ENCODE data around the gene RAB3C. TPM values are rescaled to one million over a fixed set of nuclear protein-coding genes. Genes with fewer than 3 reads are reported as not detected.

The RAB3C gene
- total RNA-seq, 1 donor from 2014 or later: 0.52 TPM

DNA sequence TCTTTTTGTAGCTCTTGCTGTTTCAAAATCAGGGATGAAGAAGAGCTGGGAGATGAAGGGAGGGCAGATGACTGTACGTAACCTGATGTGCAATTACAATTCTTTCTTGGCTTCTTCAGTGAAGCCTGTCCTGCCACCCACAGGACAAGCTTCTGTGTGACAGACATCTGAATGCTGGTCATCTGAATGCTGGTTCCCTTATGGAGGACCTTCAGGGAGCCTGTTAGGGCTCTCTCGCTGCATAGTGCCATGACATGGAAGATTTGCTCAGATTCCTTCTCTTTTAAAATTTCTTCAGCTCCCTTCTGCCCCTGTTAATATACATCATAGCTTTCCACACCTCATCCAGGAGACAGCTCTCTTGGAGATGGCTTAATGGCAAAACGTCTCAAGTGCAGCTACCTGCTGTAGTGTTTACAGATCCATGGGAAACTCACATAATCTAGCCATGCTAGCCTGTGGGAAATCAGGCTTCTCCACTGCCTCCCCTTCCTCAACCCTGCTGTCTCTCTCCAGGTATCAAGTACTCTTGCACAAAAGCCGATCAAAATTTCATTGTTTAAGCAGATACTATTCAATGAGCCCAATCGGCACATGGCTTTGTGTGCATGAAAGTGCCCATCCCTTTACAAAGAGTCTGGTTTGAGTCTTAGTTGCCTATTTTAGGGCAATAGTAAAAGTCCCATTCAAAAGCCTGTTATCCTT is 134.6 kb downstream of the RAB3C start:
- no peaks in the 10 kb centered on the region for H3K36me3 ChIP-seq (ENCODE audit: control insufficient read depth in 3 of 3, insufficient read depth in 3 of 3, low read length in 3 of 3)
- no peak overlapping the region for H3K4me3 ChIP-seq (ENCODE audit: low read length in 3 of 3)
- H3K27ac ChIP-seq (ENCODE audit: low read depth, low read length): no peak overlapping the region
- H3K27me3 ChIP-seq (ENCODE audit: control insufficient read depth in 3 of 3, insufficient read depth in 3 of 3, low read length in 3 of 3): no peaks in the 10 kb centered on the region
- peaks cover 0 to 2% (median 2%) of the 10 kb centered on the region in 3 donors for H3K9me3 ChIP-seq (ENCODE audit: control insufficient read depth in 3 of 3, low read length in 3 of 3)
- H3K9ac ChIP-seq (ENCODE audit: low read depth in 1 of 3, low read length in 3 of 3): no peak overlapping the region
- no peaks in the 10 kb centered on the region for H3K4me1 ChIP-seq (ENCODE audit: control insufficient read depth in 3 of 3, insufficient read depth in 3 of 3, low read length in 3 of 3)

DNA sequence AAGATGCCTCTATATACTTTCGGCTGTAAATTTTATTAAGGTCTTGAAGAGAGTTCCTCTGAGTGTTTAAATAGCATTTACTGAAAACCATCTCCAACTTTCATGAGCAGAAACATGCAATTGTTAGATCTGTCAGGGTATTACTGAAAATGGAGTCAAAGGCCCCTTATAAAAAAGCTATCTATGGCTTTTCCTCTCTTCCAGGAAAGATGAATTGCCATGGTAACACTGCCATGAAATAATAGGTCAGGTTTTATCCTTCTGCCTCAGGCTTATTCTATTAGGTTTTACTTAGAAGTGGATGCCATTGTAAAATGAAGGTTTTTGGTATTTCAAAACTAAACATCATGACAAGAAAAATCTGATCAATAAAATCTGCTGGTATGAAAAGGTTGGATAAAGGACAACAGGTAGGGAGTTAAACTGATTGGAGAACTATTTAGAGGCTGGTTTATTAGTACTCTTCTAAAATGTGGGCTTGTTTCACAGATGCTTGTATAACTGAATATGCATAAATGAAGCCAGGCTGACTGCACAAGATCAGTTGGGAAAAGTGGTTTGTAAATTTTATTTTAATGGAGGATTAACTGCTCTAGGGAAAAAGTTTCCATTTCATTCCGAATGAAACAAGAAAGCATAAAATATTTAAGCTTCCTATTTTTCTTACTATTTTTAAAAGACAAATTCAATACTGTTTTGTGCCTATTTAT is 135.5 kb downstream of the RAB3C start:
- H3K36me3 ChIP-seq (ENCODE audit: control insufficient read depth in 3 of 3, insufficient read depth in 3 of 3, low read length in 3 of 3): no peaks in the 10 kb centered on the region
- H3K9me3 ChIP-seq (ENCODE audit: control insufficient read depth in 3 of 3, low read length in 3 of 3): peaks cover 0 to 2% (median 2%) of the 10 kb centered on the region in 3 donors
- H3K27ac ChIP-seq (ENCODE audit: low read depth, low read length): no peak overlapping the region
- H3K27me3 ChIP-seq (ENCODE audit: control insufficient read depth in 3 of 3, insufficient read depth in 3 of 3, low read length in 3 of 3): no peaks in the 10 kb centered on the region
- H3K9ac ChIP-seq (ENCODE audit: low read depth in 1 of 3, low read length in 3 of 3): no peak overlapping the region
- no peaks in the 10 kb centered on the region for H3K4me1 ChIP-seq (ENCODE audit: control insufficient read depth in 3 of 3, insufficient read depth in 3 of 3, low read length in 3 of 3)
- H3K4me3 ChIP-seq (ENCODE audit: low read length in 3 of 3): no peak overlapping the region

DNA sequence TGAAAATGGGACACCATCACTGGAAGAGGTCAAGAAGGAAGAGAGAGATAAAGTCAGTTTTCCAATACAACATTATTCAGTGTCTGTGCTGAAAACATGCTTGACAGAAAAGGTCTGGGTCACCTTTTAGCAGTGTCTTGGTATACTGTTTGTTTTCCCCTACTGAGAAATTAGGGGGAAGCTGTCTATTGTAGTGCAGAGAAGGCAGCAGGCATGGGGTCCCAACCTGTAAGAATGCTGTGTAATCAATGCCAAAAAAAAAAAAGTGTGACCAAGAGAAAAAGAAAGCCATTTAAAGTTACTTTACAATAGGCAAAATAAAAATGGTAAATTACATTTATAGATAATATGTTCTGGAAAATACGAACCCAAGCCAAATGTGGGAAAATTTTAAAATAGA is 139.3 kb downstream of the RAB3C start:
- no peaks in the 10 kb centered on the region for H3K4me1 ChIP-seq (ENCODE audit: control insufficient read depth in 3 of 3, insufficient read depth in 3 of 3, low read length in 3 of 3)
- H3K27ac ChIP-seq (ENCODE audit: low read depth, low read length): no peak overlapping the region
- no peaks in the 10 kb centered on the region for H3K27me3 ChIP-seq (ENCODE audit: control insufficient read depth in 3 of 3, insufficient read depth in 3 of 3, low read length in 3 of 3)
- no peak overlapping the region for H3K4me3 ChIP-seq (ENCODE audit: low read length in 3 of 3)
- H3K36me3 ChIP-seq (ENCODE audit: control insufficient read depth in 3 of 3, insufficient read depth in 3 of 3, low read length in 3 of 3): no peaks in the 10 kb centered on the region
- H3K9ac ChIP-seq (ENCODE audit: low read depth in 1 of 3, low read length in 3 of 3): no peak overlapping the region
- H3K9me3 ChIP-seq (ENCODE audit: control insufficient read depth in 3 of 3, low read length in 3 of 3): no peaks in the 10 kb centered on the region

DNA sequence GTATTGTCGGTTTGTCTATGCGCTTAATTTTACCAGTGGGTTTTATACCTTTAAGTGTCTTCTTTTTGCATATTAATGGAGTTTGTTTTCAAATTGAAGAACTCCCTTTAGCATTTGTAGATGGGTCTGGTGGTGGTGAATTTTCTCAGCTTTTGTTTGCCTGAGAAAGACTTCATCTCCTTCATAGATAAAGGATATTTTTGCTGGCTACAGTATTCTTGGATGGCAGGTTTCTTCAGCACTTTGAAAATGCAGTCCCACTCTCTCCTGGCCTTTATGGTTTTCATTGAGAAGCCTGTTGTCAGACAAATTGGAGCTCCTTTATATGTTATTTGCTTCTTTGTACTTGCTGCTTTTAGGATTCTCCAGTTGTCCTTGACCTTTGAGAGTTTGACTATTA is 142.1 kb downstream of the RAB3C start:
- Histone ChIP-seq H3K36me3 (ENCODE audit: control insufficient read depth in 3 of 3, insufficient read depth in 3 of 3, low read length in 3 of 3) (no peaks in the 10 kb centered on the region), H3K9ac (ENCODE audit: low read depth in 1 of 3, low read length in 3 of 3) (no peak overlapping the region), H3K27me3 (ENCODE audit: control insufficient read depth in 3 of 3, insufficient read depth in 3 of 3, low read length in 3 of 3) (no peaks in the 10 kb centered on the region), H3K9me3 (ENCODE audit: control insufficient read depth in 3 of 3, low read length in 3 of 3) (no peaks in the 10 kb centered on the region), H3K4me3 (ENCODE audit: low read length in 3 of 3) (no peak overlapping the region), H3K4me1 (ENCODE audit: control insufficient read depth in 3 of 3, insufficient read depth in 3 of 3, low read length in 3 of 3) (no peaks in the 10 kb centered on the region), H3K27ac (ENCODE audit: low read depth, low read length) (no peak overlapping the region)

DNA sequence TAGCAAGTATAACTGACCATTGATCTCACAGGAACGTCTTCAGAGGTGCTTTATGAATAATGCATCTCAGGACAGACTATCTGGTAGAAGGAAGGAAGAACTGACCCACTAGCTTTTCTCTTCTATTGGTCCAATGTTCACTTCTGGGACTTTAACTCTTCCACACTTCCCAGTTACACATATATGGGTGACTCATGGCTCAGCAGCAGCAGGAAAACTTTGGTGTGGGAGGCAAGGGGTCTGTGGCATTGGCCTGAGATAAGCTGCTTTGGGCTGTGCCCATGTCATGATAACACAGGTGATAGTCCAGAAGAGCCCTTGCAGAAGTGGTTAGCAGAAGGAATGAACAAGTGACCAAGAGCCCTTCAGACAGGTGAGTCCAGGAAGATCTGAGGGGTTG is 148.8 kb downstream of the RAB3C start:
- H3K9me3 ChIP-seq (ENCODE audit: control insufficient read depth in 3 of 3, low read length in 3 of 3): no peaks in the 10 kb centered on the region
- H3K4me1 ChIP-seq (ENCODE audit: control insufficient read depth in 3 of 3, insufficient read depth in 3 of 3, low read length in 3 of 3): no peaks in the 10 kb centered on the region
- H3K27ac ChIP-seq (ENCODE audit: low read depth, low read length): no peak overlapping the region
- no peak overlapping the region for H3K4me3 ChIP-seq (ENCODE audit: low read length in 3 of 3)
- no peaks in the 10 kb centered on the region for H3K36me3 ChIP-seq (ENCODE audit: control insufficient read depth in 3 of 3, insufficient read depth in 3 of 3, low read length in 3 of 3)
- H3K27me3 ChIP-seq (ENCODE audit: control insufficient read depth in 3 of 3, insufficient read depth in 3 of 3, low read length in 3 of 3): no peaks in the 10 kb centered on the region
- no peak overlapping the region for H3K9ac ChIP-seq (ENCODE audit: low read depth in 1 of 3, low read length in 3 of 3)

DNA sequence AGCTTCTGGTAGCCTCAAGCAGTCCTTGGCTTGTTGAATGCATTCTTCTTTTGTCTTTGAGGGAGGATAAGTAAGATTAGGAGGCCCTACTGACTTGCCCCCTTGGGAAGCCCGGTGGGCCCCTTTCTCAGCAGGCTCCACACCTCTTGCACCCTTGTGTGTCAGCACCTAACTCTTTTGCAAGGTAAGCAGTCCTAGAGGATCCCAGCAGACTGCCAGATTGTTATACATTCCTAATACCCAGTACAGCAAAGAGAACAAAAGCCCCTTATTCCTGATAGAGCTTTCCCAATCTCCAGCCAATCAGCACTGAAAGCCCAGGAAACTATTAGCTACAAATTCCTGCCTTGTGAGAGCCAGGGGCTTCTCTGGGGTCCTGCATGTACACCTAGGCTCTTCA is 152.8 kb downstream of the RAB3C start:
- H3K27me3 ChIP-seq (ENCODE audit: control insufficient read depth in 3 of 3, insufficient read depth in 3 of 3, low read length in 3 of 3): no peaks in the 10 kb centered on the region
- no peaks in the 10 kb centered on the region for H3K4me1 ChIP-seq (ENCODE audit: control insufficient read depth in 3 of 3, insufficient read depth in 3 of 3, low read length in 3 of 3)
- no peak overlapping the region for H3K27ac ChIP-seq (ENCODE audit: low read depth, low read length)
- no peaks in the 10 kb centered on the region for H3K36me3 ChIP-seq (ENCODE audit: control insufficient read depth in 3 of 3, insufficient read depth in 3 of 3, low read length in 3 of 3)
- no peak overlapping the region for H3K4me3 ChIP-seq (ENCODE audit: low read length in 3 of 3)
- H3K9me3 ChIP-seq (ENCODE audit: control insufficient read depth in 3 of 3, low read length in 3 of 3): no peaks in the 10 kb centered on the region
- no peak overlapping the region for H3K9ac ChIP-seq (ENCODE audit: low read depth in 1 of 3, low read length in 3 of 3)

DNA sequence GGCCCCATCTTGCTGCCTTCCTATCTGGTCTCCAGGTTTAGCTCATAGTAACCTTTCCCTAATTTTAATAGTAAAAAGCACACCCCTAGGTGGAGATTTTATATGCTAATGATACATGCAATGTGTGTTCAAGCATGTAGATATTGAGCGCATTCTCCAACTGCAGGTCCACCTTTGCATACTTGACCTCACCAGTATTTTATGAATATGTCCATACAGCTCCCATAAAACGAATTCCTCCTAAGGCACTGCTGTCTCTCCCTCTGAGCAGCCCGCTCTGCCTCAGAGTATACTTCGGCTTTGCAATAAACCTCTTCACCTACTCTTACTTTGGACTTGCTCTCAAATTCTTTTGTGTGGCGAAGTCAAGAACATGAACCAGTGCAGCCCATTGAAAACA is 153.3 kb downstream of the RAB3C start:
- no peak overlapping the region for H3K4me3 ChIP-seq (ENCODE audit: low read length in 3 of 3)
- H3K9ac ChIP-seq (ENCODE audit: low read depth in 1 of 3, low read length in 3 of 3): no peak overlapping the region
- no peaks in the 10 kb centered on the region for H3K9me3 ChIP-seq (ENCODE audit: control insufficient read depth in 3 of 3, low read length in 3 of 3)
- H3K36me3 ChIP-seq (ENCODE audit: control insufficient read depth in 3 of 3, insufficient read depth in 3 of 3, low read length in 3 of 3): no peaks in the 10 kb centered on the region
- H3K27ac ChIP-seq (ENCODE audit: low read depth, low read length): no peak overlapping the region
- H3K4me1 ChIP-seq (ENCODE audit: control insufficient read depth in 3 of 3, insufficient read depth in 3 of 3, low read length in 3 of 3): no peaks in the 10 kb centered on the region
- no peaks in the 10 kb centered on the region for H3K27me3 ChIP-seq (ENCODE audit: control insufficient read depth in 3 of 3, insufficient read depth in 3 of 3, low read length in 3 of 3)

DNA sequence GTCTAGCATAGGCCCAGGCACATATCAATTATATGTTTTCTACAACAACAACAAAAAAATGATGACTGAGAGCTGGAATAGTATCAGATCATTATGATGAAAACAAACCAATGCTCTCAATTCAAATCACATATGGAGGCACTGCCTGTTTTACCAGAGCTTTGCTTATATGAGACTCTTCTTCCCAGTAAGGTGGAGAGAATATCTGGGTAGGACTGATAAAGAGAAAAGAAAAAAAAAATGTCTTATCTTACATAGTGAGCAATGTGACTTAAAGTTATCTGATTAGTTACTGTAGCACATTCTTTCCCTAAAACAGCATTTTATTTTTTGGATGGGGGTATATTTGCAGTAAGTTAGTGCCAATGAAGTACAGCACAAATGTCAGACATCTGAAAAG is 154.8 kb downstream of the RAB3C start:
- Histone ChIP-seq H3K27ac (ENCODE audit: low read depth, low read length) (no peak overlapping the region), H3K4me3 (ENCODE audit: low read length in 3 of 3) (no peak overlapping the region), H3K27me3 (ENCODE audit: control insufficient read depth in 3 of 3, insufficient read depth in 3 of 3, low read length in 3 of 3) (no peaks in the 10 kb centered on the region), H3K9ac (ENCODE audit: low read depth in 1 of 3, low read length in 3 of 3) (no peak overlapping the region), H3K36me3 (ENCODE audit: control insufficient read depth in 3 of 3, insufficient read depth in 3 of 3, low read length in 3 of 3) (no peaks in the 10 kb centered on the region), H3K9me3 (ENCODE audit: control insufficient read depth in 3 of 3, low read length in 3 of 3) (no peaks in the 10 kb centered on the region), H3K4me1 (ENCODE audit: control insufficient read depth in 3 of 3, insufficient read depth in 3 of 3, low read length in 3 of 3) (no peaks in the 10 kb centered on the region)

DNA sequence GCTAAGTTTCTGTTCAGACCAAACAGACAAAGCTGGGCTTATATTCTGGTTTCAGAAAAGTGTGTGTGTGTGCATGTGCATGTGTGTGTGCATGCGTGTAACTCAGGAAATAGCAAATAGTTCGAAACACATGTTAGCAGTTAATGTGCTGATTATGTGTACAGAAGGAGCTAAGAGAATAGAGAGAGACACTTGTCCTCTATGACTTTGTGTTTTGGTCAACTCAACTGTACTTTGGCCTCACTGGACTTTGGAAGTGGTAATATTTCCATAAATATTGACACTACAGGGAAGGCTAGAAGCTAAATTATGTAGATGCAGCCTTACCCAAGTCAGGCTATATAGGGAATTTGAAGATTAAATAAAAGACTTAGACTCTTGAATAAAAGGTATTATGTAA is 155.5 kb downstream of the RAB3C start:
- no peaks in the 10 kb centered on the region for H3K27me3 ChIP-seq (ENCODE audit: control insufficient read depth in 3 of 3, insufficient read depth in 3 of 3, low read length in 3 of 3)
- no peak overlapping the region for H3K4me3 ChIP-seq (ENCODE audit: low read length in 3 of 3)
- no peak overlapping the region for H3K9ac ChIP-seq (ENCODE audit: low read depth in 1 of 3, low read length in 3 of 3)
- H3K27ac ChIP-seq (ENCODE audit: low read depth, low read length): no peak overlapping the region
- H3K4me1 ChIP-seq (ENCODE audit: control insufficient read depth in 3 of 3, insufficient read depth in 3 of 3, low read length in 3 of 3): no peaks in the 10 kb centered on the region
- no peaks in the 10 kb centered on the region for H3K36me3 ChIP-seq (ENCODE audit: control insufficient read depth in 3 of 3, insufficient read depth in 3 of 3, low read length in 3 of 3)
- no peaks in the 10 kb centered on the region for H3K9me3 ChIP-seq (ENCODE audit: control insufficient read depth in 3 of 3, low read length in 3 of 3)

DNA sequence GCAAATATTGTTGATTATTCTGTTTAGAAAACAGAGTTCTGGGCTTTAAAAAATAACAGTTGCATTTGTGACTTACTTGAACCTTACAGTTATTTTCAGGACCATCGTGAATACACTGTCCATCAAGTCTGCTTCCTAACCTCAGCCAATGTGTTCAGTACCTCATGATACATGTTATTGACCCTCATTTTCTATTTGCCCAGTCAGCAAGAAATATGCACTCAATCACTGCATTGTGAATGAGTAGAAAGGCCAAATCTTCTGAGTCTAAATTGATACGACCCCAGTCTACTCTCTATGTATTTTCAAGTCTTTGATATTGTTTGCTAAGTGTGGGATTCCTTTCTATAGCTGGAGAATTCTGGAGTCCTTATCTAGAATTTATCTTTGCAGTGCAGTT is 156.2 kb downstream of the RAB3C start:
- H3K27ac ChIP-seq (ENCODE audit: low read depth, low read length): no peak overlapping the region
- no peaks in the 10 kb centered on the region for H3K4me1 ChIP-seq (ENCODE audit: control insufficient read depth in 3 of 3, insufficient read depth in 3 of 3, low read length in 3 of 3)
- H3K9ac ChIP-seq (ENCODE audit: low read depth in 1 of 3, low read length in 3 of 3): no peak overlapping the region
- no peaks in the 10 kb centered on the region for H3K27me3 ChIP-seq (ENCODE audit: control insufficient read depth in 3 of 3, insufficient read depth in 3 of 3, low read length in 3 of 3)
- no peaks in the 10 kb centered on the region for H3K36me3 ChIP-seq (ENCODE audit: control insufficient read depth in 3 of 3, insufficient read depth in 3 of 3, low read length in 3 of 3)
- H3K9me3 ChIP-seq (ENCODE audit: control insufficient read depth in 3 of 3, low read length in 3 of 3): no peaks in the 10 kb centered on the region
- H3K4me3 ChIP-seq (ENCODE audit: low read length in 3 of 3): no peak overlapping the region
